Sigmoid colon (tissue), 4 donors: Measurements from ENCODE around the gene LAS1L.

Experiments used
- POLR2AphosphoS5 ChIP-seq, 4 donors: sonication (generic); formaldehyde crosslinking; IDR thresholded peaks; one replicate each; pipeline ENCODE4 v1.6.1; 2017; ENCODE audit warnings: antibody characterized with exemption in 4 of 4
- TF ChIP-seq, protein P1 (sequence below), 4 experiments: fragments of 450-650 bp in 3 of 4; fragments of 200-600 bp in 1 of 4; IDR thresholded peaks; one replicate each; pipeline ENCODE4 v1.5.1; 2016 to 2019; ENCODE audit warnings: antibody characterized with exemption in 4 of 4, mild to moderate bottlenecking in 3 of 4, moderate library complexity in 2 of 4

DNA sequence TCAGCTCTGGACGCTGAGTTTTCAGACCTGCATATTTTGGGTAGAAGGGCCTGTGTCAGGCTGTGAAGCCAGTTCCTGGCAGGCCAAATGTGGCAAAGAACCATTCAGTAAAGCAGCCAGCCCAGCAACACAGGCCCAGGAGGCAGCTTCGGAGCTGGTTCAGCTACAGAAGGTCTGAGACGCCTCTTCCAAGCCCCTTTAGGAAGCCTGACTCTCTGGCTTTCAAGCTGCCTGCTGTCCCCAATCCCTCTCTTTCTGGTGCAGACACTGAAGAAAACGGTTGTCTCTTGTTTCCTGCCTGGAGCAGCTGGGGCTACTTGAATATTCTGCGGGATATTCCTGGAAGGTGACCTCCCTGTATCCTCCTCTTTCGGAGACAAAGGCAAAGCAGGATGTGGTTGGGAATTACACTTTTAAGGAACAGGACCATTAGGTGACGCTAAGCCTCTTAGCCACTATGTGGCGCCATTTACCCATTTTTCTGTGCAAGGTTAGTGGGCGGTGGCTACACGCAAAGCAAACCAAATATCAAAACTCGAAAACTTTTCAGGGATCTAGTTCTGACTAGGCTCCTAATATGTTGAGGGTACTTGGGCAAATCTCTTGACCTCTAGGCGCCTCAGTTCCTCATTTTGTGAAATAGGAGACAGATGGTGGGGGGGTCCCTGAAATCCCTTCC, 47.2 kb upstream of the LAS1L start:
- TF ChIP-seq, protein P1, sequence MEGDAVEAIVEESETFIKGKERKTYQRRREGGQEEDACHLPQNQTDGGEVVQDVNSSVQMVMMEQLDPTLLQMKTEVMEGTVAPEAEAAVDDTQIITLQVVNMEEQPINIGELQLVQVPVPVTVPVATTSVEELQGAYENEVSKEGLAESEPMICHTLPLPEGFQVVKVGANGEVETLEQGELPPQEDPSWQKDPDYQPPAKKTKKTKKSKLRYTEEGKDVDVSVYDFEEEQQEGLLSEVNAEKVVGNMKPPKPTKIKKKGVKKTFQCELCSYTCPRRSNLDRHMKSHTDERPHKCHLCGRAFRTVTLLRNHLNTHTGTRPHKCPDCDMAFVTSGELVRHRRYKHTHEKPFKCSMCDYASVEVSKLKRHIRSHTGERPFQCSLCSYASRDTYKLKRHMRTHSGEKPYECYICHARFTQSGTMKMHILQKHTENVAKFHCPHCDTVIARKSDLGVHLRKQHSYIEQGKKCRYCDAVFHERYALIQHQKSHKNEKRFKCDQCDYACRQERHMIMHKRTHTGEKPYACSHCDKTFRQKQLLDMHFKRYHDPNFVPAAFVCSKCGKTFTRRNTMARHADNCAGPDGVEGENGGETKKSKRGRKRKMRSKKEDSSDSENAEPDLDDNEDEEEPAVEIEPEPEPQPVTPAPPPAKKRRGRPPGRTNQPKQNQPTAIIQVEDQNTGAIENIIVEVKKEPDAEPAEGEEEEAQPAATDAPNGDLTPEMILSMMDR (IDR thresholded peaks at IDR 0.05): peak; percentile 46 to 64 (median 57)
- no peak for TF ChIP-seq POLR2AphosphoS5 (IDR thresholded peaks at IDR 0.05)
